HG02798 (cell line): Measurements from ENCODE around the gene VAT1L.

Experiments used
- ATAC-seq: cut with Tn5 transposase; IDR thresholded peaks from one replicate; pipeline ENCODE4 v1.9.1; 2021; ENCODE audit warnings: mild to moderate bottlenecking; ENCODE audit not compliant: unreplicated experiment, poor library complexity

VAT1L gene

DNA sequence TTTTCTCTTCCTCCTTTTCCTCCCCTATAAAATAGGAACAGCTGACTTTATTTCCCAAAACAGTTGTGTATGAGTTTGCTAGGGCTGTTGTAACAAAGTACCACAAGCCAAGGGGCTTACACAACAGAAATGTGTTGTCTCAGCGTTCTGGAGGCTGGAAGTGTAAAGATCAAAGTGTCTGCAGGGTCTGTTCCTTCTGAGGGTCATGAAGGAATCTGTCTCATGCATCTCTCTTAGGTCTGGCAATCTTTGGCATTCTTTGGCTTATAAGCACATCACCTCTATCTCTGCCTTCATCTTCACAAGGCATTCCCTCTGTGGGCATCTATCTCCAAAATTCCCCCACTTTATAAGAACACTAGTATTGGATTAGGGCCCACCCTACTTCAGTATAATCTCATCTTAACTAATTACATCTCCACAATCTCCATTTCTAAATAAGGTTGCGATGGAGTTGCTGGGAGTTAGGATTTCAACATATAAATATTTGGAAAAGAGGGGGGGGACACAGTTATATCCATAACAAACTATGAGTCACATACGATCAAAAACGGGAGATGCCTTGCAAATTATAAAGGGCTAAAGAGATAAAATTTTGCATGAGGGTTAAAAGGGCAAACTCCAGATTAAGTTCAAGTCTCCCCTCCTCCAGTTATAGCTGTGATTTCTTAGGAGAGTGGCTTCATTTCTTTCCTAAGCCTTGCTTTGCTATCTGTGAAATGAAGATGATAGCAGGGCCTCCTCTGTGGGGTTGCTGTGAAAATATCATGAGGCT lies 109.7 kb downstream of the VAT1L start:
- ATAC-seq, result no peak

DNA sequence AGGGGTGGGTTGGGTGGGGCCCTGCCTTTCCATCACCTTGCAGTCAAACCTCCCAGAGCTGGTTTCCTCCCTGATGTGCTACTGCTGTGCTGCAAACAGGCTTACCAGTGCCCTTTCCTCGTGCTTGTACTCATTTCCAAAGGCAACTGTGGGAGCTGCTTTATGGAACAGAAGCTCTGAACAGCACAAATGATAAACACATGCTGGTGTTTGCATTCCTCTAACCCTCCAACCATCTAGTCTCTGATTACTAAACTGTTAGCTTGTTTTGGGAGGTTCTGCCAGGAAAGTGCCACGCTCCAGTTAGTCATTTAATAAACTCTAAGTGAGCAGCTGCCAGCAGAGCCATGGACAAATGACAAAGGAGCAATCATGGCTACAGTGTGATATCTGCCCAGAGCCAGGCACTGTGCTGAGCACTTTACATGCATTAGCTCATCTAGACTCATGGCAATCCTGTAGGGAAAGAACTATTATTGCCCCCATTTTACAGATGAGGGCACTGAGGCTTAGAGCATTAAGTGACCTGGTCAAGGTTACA lies 110.4 kb downstream of the VAT1L start:
- ATAC-seq, result no peak

DNA sequence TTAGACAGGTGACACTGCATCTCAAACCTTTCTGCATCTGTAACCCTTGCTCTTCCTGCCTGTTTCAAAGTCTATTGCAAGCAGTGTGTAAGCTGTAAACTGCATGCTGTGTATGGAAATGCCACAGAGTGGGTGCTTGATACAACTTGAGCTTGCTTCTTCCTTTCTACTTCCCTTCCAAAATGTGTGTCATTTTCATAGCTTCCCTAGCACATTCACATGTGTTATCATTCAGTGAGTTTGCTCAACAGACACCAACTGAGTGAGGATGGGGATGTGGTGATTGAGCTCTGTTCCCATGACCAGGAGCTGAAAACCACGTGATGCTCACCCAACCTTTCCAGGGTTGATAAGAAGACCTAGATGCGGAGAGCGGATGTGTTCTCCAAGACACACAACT lies 111.1 kb downstream of the VAT1L start:
- no peak for ATAC-seq

DNA sequence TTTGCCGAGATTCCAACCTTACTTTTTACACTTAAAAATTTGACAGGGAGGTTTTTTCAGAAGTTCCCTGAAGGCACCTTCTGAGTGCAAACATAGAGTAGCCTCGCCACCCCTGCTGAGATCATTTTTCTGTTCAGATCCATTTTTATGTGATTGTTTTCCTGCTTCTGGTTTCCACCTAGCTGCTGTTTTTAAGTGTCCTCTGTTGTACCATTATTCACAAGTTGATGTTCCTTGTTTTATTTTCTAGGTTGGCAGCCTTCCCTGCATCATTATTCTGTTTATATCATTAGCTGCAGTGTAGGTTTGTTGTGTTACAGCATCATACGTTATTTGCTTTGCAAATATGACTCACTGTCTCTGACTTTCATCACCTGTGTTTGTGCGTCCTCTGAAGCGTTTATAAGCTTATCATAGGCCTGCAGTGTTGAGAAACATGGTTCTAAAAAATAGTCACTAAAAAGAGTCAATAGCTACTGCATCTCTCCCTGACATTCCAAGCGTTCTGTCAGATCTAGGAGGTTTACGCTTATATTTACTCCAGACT lies 117.1 kb downstream of the VAT1L start:
- no peak for ATAC-seq

DNA sequence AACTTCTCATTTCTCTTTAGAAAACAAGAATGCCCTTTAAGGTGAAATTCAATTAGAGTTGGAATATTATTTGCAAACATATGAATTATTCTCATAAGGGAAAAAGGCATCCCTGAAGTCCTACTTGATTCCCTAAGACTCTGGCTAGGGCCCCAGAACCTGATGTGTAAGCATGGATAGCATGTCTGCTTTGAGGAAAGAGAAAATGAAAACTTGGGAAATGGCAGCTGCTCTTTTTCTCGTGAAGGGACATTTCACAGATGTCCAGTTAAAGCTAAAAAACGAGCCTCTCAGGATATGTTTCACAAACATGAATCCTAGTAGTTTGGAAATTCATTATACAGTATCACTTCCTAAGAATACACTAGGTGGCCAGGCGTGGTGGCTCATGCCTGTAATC lies 121.7 kb downstream of the VAT1L start:
- no peak for ATAC-seq

DNA sequence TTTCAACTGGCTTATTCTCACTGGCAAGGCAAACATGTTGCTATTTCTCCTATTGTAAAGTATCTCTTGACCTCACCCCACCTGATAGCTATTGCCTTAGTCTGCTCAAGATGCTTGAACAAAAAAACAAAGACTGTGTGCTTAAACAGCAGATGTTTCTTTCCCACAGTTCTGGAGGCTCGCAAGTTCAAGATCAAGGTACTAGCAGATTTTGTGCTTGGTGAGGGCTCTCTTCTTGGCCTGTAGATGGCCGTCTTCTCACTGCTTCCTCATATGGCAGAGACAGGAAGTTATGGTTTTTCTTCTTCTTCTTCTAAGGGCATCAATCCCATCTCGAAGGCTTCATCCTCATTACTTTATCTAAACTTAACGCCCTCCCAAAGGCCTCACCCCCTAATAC lies 124.3 kb downstream of the VAT1L start:
- no peak for ATAC-seq

DNA sequence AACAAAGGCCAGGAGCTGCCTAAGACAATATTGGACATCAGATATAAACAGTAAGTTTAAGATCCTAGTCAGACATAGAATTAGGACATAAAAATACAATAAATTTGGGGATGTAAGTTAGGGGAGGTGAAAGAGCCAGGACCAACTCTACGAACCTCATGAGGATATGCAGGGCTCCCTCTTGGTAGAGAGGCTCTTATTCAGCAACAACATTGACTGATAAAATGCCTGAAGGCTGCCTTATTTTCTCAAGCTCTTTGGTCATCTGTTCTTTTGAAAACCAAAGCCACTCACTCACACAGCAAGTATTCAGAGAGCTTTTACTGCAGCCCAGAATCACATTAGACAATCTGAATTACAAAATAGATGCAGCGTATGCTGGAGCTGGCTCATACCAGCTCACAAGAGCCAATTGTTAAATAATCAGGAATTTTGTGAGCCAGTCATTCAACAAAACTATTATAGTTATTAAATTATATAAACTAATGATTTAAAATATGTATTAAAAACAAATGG lies 125.4 kb downstream of the VAT1L start:
- no peak for ATAC-seq

DNA sequence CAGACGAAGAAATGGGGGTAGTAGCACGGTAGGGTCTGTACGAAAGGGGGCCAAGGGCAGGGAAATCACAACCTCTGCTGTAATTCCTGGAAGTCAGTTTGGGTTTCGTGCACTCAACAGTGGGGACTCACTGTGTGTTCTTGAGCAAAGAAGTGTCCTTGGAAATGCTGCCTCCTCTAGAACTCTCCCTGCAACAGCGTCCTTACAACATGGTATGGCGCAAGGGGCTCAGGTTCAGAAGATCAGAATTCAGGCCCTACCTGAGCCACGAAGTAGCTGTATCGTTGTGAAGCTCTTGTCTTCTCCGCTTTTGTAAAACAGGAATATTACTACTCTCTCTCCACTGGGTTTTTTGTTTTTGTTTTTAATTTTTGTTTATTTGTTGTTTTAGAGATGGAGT lies 127.7 kb downstream of the VAT1L start:
- ATAC-seq, result no peak

DNA sequence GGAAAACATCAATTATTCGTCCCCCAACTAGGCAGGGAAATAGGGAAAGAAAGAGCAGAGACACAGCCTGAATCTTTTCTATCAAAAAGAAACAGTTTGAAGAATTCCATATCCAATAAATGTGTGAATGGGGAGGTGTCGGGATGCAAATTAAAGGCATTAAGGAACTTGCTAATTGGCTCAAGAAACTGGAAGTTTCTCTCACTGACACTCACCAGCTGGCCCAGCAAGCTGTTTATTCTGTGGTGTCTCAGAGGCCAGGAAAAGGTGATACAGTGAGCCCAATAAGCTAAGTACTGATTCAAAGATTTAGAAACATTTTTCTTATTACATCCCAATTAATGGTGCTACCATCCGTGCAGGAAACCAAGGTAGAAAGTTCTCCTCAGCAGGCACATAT lies 129.6 kb downstream of the VAT1L start:
- ATAC-seq, result no peak

DNA sequence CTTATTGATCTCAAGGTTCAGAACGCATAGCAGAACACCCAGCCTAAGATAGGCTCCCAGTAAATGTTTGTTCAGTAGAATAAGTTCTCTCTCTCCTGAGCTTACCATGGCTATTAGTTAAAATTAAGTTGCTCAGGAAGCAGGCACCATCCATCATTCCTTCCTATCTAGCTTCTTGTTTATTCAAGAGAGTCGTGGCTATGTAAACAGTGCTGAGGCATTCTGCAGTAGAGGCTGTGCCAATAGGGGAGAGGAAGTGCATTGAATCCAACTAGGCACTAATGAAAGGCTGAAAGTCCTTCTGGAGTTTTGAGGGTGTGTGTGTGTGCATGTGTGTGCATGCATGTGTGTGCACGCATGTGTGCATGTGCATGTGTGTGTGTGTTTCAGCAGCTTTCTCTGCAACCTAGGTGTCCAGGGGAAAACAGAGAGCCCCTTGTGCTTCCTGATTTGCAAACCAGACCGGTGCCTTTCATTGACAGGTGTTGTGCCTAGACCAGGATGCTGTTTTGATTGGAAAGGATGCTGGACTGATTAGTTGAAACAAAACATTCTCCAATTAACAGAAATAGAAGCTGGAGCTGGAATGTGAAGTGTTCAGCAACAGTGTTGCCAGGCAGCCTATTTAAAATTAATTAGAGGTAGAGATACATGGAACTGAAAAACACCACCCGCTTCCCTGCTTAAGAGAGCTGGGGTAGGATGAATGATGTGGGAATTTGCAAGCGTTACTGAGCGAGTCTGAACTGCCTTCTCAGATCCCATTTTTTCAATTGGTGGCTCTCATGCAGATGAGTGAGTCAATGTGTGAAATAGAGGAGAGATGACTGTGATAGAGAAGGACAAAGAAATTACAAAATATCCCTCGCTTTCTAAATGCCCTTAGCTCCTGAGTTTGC lies 130.7 kb downstream of the VAT1L start:
- ATAC-seq, result no peak

DNA sequence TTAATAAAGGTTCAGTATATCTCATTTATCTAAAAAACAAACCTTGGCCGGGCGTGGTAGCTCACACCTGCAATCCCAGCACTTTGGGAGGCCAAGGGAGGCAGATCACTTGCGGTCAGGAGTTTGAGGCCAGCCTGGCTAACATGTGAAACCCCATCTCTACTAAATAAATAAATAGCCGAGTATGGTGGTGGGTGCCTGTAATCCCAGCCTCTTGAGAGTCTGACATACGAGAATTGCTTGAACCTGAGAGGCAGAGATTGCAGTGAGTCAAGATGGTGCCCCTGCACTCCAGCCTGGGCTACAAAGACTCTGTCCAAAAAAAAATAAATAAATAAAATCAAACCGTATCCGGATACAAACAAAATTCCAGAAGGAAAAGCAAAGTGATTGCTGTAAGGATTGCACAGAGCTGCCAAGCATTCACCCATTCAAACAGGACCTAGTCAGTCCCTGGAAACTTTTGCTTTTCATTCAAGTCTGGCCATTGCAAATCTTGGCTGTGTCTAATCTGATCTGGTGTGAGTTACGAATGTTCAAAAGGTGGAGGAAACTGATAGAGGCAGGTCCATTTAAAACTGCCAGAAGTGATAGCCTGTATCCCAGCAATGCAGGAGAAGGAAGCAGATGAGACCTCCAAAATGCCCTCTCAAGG lies 131.5 kb downstream of the VAT1L start:
- no peak for ATAC-seq

DNA sequence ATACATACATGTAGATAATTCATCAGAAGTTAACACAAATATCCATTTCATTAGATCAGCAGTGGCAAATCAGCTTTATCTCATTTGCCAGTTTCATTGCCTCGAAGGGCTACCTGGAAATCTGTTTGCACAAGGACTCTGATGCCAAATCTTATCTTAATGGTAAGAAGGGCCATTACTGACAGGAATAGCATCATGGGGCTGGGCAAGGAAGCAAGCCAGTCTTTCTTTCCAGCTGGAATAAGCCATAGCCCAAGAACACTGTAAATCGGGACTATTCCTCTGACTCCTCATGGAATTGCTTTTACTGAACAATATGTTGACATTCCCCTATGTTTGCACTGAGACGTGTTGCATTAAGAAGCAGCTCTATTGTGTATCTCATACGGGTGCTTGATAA lies 132.6 kb downstream of the VAT1L start:
- no peak for ATAC-seq

DNA sequence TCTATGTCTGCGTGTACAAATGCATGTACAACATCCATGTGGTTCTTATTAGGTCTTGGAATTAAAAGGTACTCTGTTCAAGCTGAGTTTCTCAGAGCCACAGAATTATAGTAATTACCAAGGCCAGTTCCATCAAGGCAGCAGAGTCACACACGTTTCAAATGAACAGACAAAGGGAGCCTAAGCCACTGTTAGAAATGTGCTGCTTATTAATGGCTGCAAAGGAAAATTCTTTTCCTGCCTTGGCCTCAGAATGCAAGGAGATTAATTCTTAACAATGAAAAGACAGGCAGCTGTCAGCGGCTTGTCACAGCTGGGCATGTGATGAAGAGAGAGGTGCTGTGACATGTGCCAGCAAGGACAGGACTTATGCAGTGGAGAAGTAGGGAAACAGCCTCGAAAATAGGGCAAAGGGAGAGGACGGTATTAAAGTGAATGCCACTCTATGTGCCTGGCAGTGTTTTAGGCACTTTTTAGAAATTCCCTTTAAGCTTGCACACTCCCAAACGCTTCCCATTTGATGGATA lies 133.9 kb downstream of the VAT1L start:
- ATAC-seq, result no peak

DNA sequence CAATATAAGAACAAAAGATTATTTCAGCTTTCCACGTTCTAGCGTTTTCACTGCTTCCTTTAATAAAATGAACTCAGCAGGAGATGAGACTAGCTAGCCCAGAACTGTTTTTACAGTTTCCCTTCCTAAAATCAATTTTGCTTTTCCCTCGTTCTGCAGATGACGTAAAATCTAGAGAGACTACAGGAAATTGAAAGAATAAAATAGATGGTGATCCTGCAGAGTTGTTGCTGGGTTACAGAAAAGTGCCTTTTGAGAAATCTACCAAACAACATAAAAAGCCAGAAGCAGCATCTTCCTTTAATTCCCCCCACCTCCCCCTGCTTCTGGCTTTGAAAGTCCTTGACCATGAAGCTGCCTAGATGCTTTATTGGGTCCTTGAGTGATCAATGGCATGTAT lies 137.2 kb downstream of the VAT1L start:
- no peak for ATAC-seq

DNA sequence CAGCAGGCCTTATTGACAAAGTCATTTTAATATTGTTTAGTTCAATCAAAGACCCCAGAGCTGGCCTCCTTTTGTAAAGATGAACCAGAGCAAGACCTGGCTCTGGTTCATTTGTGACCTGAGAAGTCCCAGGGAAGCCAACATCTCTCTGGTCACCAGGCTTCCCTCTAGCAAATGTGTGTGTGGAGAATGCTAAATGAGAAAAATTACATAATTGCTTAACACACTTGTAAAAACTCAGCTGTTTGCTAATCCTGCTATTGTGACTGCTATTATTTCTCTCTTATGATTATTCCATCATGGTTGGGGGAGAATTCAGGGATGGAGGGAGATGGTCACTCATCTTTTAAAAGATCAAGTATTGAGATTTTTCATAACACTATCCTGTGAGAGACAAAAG lies 139.7 kb downstream of the VAT1L start:
- ATAC-seq, result no peak

DNA sequence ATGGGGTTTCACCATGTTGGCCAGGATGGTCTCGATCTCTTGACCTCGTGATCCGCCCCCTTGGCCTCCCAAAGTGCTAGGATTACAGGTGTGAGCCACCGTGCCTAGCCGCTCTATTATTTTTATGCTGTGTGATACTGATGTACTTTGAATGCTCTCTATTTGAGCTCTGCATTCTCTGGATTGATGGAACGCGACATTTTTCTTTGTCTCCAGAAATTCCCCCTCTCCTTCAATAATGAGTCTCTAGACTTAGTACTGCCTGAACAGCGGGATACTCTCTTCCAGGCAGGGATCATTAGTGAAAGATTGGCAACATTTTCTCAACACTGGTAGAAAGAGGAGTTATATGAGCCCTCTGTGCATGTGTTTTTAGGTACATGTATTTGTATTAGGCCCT lies 140.6 kb downstream of the VAT1L start:
- no peak for ATAC-seq

DNA sequence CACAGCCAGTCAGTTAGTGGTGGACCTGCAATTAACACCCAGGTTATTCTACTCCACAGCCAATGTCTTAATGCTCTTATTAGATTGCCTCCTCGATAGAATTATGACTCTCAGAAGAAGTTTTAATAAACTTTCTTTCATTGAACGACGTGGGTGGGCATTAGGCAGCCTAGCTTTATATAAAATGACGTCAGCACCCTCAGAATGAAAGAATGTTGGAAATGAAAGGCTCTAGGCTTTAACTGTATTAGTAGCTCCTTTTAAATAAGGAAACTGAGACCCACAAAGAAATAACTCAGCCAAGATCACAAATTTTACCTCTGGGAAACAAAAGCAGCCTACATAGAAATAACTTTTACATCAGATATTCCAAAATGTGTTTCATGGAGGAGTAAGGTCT lies 142.7 kb downstream of the VAT1L start:
- ATAC-seq, result no peak

DNA sequence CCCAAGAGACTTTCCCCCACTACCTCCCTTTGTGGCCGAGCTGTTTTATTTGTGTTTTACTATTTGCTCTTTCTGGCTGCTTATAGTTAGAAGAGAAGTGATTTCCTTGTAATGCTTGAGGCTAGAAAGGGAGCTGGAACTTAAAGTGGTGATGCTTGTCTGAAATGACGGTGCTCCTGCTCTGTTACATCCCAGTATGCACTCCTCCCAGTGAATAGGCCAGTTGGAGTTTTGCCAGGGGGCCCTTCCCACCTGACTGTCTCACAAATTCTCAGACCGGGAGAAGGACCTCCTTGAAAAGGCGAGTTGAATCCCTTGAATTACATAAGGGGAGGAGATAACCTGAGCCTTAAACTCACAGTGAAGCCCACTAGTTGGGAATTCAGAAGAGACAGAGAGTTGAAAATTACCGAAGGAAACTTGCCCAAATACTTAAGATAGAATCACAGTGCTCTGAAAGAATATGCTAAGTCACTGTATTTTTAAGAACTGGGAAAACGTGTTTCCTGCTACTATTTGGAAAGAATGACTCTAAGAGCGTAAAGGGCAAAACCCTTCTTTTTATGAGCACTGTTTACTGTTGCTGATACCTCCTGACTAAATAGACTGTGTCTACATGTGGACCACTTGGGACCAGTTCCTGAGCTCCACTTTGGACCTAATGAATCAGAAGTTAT lies 149.2 kb downstream of the VAT1L start:
- no peak for ATAC-seq

DNA sequence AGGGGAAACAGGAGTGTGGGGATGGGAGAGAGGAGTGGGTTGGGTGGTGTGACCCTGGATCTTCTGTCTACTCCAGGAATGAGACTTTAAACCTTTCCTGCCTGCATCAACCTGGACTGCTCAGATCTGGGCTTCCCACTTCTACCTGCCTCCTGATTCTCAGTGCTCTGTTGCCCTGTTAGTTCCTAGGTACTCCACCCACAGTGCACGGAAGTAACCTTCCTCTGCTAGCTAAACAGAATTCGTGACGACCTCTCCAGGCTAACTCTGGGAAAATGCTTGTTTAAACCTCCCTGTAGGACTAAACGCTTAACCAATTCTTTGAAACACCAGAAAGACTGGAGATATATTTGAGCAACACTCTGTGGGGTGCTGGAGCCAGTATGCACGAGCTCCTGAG lies 150.5 kb downstream of the VAT1L start:
- no peak for ATAC-seq

DNA sequence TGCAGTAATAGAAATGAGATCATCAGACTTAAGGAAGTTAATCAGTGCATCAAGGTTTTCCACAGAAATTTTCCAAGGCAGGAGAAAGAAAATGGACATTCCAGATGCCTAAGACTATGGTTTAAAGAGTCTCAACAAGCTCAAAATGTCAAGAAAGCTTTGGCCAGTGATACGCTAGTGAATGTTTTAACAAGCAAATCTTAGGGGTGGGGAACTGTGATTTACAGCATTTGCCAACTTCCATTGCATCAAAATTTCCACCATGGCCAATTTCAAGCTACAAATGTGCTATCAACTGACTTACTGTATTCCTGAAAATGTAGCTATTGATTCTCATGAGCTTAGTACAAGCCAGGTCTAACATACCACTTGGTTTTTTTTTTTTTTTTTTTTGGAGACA lies 151.6 kb downstream of the VAT1L start:
- no peak for ATAC-seq
